Activated naive CD4-positive, alpha-beta T cell treated with anti-CD3 and anti-CD28 coated beads, Interleukin-2, amount 10 ng/mL, durations not matched to agents 7 days and 5 days (primary cell): ENCODE measurements around the gene RTP5.
A peak's percentile ranks its signal among the peaks of the same experiment; 100 is the strongest.
"Not testable (repeated sequence)": the region's sequence is repeated elsewhere in the genome, so short reads cannot be mapped to it uniquely, and the experiment has no call there.

ENCODE experiments used
- CTCF ChIA-PET: fragments of 350-600 bp; sonication (Branson Sonifier 250); formaldehyde crosslinking; loops from one replicate; lab custom pipeline; 2021; ENCODE audit warnings: antibody characterized with exemption; lab: Charles Lee
- DNase-seq: peaks from one replicate; pipeline ENCODE4 v3.0.0-alpha.2; 2020
- H3K27ac Mint-ChIP-seq: one replicate; pipeline ENCODE4 v1.8.0; 2021; ENCODE audit warnings: mild to moderate bottlenecking, moderate library complexity, mixed read lengths
- H3K27me3 Mint-ChIP-seq: one replicate; pipeline ENCODE4 v1.8.0; 2021; ENCODE audit warnings: mild to moderate bottlenecking, mixed read lengths
- H3K36me3 Mint-ChIP-seq: one replicate; pipeline ENCODE4 v1.8.0; 2021; ENCODE audit warnings: mixed read lengths
- H3K4me1 Mint-ChIP-seq: one replicate; pipeline ENCODE4 v1.8.0; 2021; ENCODE audit warnings: mixed read lengths
- H3K4me3 Mint-ChIP-seq: one replicate; pipeline ENCODE4 v1.8.0; 2021; ENCODE audit warnings: mild to moderate bottlenecking, moderate library complexity, mixed read lengths
- H3K9me3 Mint-ChIP-seq: one replicate; pipeline ENCODE4 v1.8.0; 2021; ENCODE audit warnings: mixed read lengths

RTP5 gene

GRCh38 chr2:241869087-241869961 is at the start of gene RTP5:
Gene RTP5, plus strand, starts transcription at chr2:241869729. Its CDS starts 28 bp downstream, at chr2:241869757.
- peaks cover 72% of the 10 kb centered on the region for H3K27me3 Mint-ChIP-seq
- peaks cover 5% of the 10 kb centered on the region for H3K9me3 Mint-ChIP-seq
- CTCF ChIA-PET = interaction anchor here (1.0 to 1.9 kb wide), 7 partner anchors 9 to 167 kb away, joined by 3 to 15 read pairs (median 5); partner anchors contain the start of gene ING5
- no peak within 1 kb of the TSS for H3K4me3 Mint-ChIP-seq
- H3K36me3 Mint-ChIP-seq = peaks cover under 1% of the 10 kb centered on the region
- no peak within 1 kb of the TSS for H3K27ac Mint-ChIP-seq
- DNase-seq = no peak
- H3K4me1 Mint-ChIP-seq = peaks cover 28% of the 10 kb centered on the region

- Mint-ChIP-seq H3K27me3 (peaks cover 38% of the 10 kb centered on the region), H3K4me1 (peaks cover 23% of the 10 kb centered on the region), H3K9me3 (peaks cover 23% of the 10 kb centered on the region)
- CTCF ChIA-PET, H3K27ac Mint-ChIP-seq, DNase-seq, H3K36me3 Mint-ChIP-seq, H3K4me3 Mint-ChIP-seq: not testable (repeated sequence)
Measured at GRCh38 chr2:241819947-241820624, 49.4 kb upstream of the RTP5 start.

- Mint-ChIP-seq H3K9me3 (peaks cover 26% of the 10 kb centered on the region), H3K27ac (no peak overlapping the region), H3K4me3 (no peak overlapping the region), H3K36me3 (peaks cover 3% of the 10 kb centered on the region), H3K27me3 (peaks cover 38% of the 10 kb centered on the region), H3K4me1 (peaks cover 23% of the 10 kb centered on the region)
- no peak for DNase-seq
- CTCF ChIA-PET = no interaction called here
Measured at GRCh38 chr2:241820625-241821384, 48.7 kb upstream of the RTP5 start.

- Mint-ChIP-seq H3K4me1 (peaks cover 24% of the 10 kb centered on the region), H3K27me3 (peaks cover 46% of the 10 kb centered on the region), H3K4me3 (no peak overlapping the region), H3K27ac (no peak overlapping the region), H3K36me3 (peaks cover 3% of the 10 kb centered on the region), H3K9me3 (peaks cover 33% of the 10 kb centered on the region)
- CTCF ChIA-PET = no interaction called here
- no peak for DNase-seq
Measured at GRCh38 chr2:241821460-241822263, 47.9 kb upstream of the RTP5 start.

GRCh38 chr2:241822264-241822623 is 47.3 kb upstream of the RTP5 start:
- H3K9me3 Mint-ChIP-seq = peaks cover 38% of the 10 kb centered on the region
- peaks cover 47% of the 10 kb centered on the region for H3K27me3 Mint-ChIP-seq
- H3K36me3 Mint-ChIP-seq = peaks cover 3% of the 10 kb centered on the region
- CTCF ChIA-PET = no interaction called here
- H3K4me3 Mint-ChIP-seq = no peak overlapping the region
- no peak for DNase-seq
- peak overlapping the region; percentile 19 for H3K27ac Mint-ChIP-seq
- H3K4me1 Mint-ChIP-seq = peaks cover 24% of the 10 kb centered on the region

- H3K36me3 Mint-ChIP-seq, CTCF ChIA-PET, DNase-seq, H3K4me3 Mint-ChIP-seq: not testable (repeated sequence)
- peak overlapping the region; percentile 3 for H3K27ac Mint-ChIP-seq
- H3K9me3 Mint-ChIP-seq = peaks cover 47% of the 10 kb centered on the region
- H3K4me1 Mint-ChIP-seq = peaks cover 21% of the 10 kb centered on the region
- H3K27me3 Mint-ChIP-seq = peaks cover 39% of the 10 kb centered on the region
Measured at GRCh38 chr2:241823531-241824437, 45.7 kb upstream of the RTP5 start.

GRCh38 chr2:241827394-241827793 is 42.1 kb upstream of the RTP5 start:
- CTCF ChIA-PET = no interaction called here
- Mint-ChIP-seq H3K27me3 (peaks cover 37% of the 10 kb centered on the region), H3K4me1 (peaks cover 10% of the 10 kb centered on the region), H3K36me3 (peaks cover 6% of the 10 kb centered on the region), H3K4me3 (no peak overlapping the region), H3K9me3 (peaks cover 42% of the 10 kb centered on the region), H3K27ac (peak overlapping the region; percentile 17)
- no peak for DNase-seq

- no peak overlapping the region for H3K27ac Mint-ChIP-seq
Measured at GRCh38 chr2:241833101-241833663, 36.3 kb upstream of the RTP5 start.

GRCh38 chr2:241833756-241834526 is 35.6 kb upstream of the RTP5 start:
- CTCF ChIA-PET = interaction anchor here (1.4 kb wide), 1 partner anchor 35 kb away, joined by 5 read pairs; no protein-coding TSS in a partner anchor
- not testable (repeated sequence) for H3K36me3 Mint-ChIP-seq, H3K4me1 Mint-ChIP-seq, H3K9me3 Mint-ChIP-seq, H3K27ac Mint-ChIP-seq, H3K4me3 Mint-ChIP-seq, DNase-seq
- H3K27me3 Mint-ChIP-seq = peaks cover 46% of the 10 kb centered on the region

More at GRCh38 chr2:241833101-241833663, 36.3 kb upstream of the RTP5 start:
- CTCF ChIA-PET = no interaction called here
- DNase-seq = no peak
- H3K9me3 Mint-ChIP-seq = peaks cover 2% of the 10 kb centered on the region
- no peaks in the 10 kb centered on the region for H3K36me3 Mint-ChIP-seq
- H3K4me1 Mint-ChIP-seq = no peaks in the 10 kb centered on the region
- no peak overlapping the region for H3K4me3 Mint-ChIP-seq
- peaks cover 42% of the 10 kb centered on the region for H3K27me3 Mint-ChIP-seq

GRCh38 chr2:241834527-241835210 is 34.9 kb upstream of the RTP5 start:
- H3K36me3 Mint-ChIP-seq = no peaks in the 10 kb centered on the region
- CTCF ChIA-PET = interaction anchor here (1.4 kb wide), 1 partner anchor 34 kb away, joined by 5 read pairs; no protein-coding TSS in a partner anchor

GRCh38 chr2:241835611-241836010 is 33.9 kb upstream of the RTP5 start:
- CTCF ChIA-PET = interaction anchor here (1.4 kb wide), 1 partner anchor 33 kb away, joined by 5 read pairs; no protein-coding TSS in a partner anchor
- no peak overlapping the region for H3K4me3 Mint-ChIP-seq
- no peaks in the 10 kb centered on the region for H3K9me3 Mint-ChIP-seq
- peaks cover 53% of the 10 kb centered on the region for H3K27me3 Mint-ChIP-seq
- no peaks in the 10 kb centered on the region for H3K4me1 Mint-ChIP-seq
- H3K36me3 Mint-ChIP-seq = no peaks in the 10 kb centered on the region
- no peak for DNase-seq
- no peak overlapping the region for H3K27ac Mint-ChIP-seq

More at GRCh38 chr2:241834527-241835210, 34.9 kb upstream of the RTP5 start:
- no peaks in the 10 kb centered on the region for H3K9me3 Mint-ChIP-seq
- H3K27ac Mint-ChIP-seq = no peak overlapping the region
- DNase-seq = peak; percentile 18
- H3K27me3 Mint-ChIP-seq = peaks cover 52% of the 10 kb centered on the region
- no peak overlapping the region for H3K4me3 Mint-ChIP-seq
- H3K4me1 Mint-ChIP-seq = no peaks in the 10 kb centered on the region
